ENCODE measurements around the gene TTC13. TPM values are rescaled to one million over a fixed set of nuclear protein-coding genes. Genes with fewer than 3 reads are reported as not detected.
"Not testable (repeated sequence)": the region's sequence is repeated elsewhere in the genome, so short reads cannot be mapped to it uniquely, and the experiment has no call there.

Gene TTC13
- total RNA-seq, 1 donor from 2014 or later, result 18.6 TPM

DNA sequence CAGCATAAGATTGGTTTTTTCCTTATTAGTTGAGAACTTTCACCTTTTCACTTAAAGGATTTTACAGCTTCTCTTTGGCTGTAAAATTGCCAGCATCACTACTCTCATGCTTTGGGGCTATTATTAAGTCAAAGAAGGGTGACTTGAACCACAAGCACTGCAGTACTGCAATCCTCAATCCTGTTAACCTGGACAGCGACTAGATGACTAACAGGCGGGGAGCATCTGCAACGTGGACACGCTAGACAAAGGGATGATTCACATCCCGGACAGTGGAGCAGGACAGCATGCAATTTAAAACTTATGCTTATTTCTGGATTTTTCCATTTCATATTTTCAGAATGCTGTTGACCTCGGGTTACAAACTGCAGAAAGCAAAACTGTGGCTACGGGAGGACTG, 8.3 kb upstream of the TTC13 start:
- TF ChIP-seq, protein P1, sequence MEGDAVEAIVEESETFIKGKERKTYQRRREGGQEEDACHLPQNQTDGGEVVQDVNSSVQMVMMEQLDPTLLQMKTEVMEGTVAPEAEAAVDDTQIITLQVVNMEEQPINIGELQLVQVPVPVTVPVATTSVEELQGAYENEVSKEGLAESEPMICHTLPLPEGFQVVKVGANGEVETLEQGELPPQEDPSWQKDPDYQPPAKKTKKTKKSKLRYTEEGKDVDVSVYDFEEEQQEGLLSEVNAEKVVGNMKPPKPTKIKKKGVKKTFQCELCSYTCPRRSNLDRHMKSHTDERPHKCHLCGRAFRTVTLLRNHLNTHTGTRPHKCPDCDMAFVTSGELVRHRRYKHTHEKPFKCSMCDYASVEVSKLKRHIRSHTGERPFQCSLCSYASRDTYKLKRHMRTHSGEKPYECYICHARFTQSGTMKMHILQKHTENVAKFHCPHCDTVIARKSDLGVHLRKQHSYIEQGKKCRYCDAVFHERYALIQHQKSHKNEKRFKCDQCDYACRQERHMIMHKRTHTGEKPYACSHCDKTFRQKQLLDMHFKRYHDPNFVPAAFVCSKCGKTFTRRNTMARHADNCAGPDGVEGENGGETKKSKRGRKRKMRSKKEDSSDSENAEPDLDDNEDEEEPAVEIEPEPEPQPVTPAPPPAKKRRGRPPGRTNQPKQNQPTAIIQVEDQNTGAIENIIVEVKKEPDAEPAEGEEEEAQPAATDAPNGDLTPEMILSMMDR (IDR thresholded peaks at IDR 0.05), result no peak
- Histone ChIP-seq H3K27me3 (no peaks in the 10 kb centered on the region), H3K9me3 (no peaks in the 10 kb centered on the region), H3K27ac (no peak overlapping the region), H3K4me3 (no peak overlapping the region), H3K4me1 (no peaks in the 10 kb centered on the region), H3K36me3 (peaks cover 37% of the 10 kb centered on the region)
- DNase-seq (no peak), ATAC-seq (no peak)
- intact Hi-C loops (cut with DNase I), result no loop called here

DNA sequence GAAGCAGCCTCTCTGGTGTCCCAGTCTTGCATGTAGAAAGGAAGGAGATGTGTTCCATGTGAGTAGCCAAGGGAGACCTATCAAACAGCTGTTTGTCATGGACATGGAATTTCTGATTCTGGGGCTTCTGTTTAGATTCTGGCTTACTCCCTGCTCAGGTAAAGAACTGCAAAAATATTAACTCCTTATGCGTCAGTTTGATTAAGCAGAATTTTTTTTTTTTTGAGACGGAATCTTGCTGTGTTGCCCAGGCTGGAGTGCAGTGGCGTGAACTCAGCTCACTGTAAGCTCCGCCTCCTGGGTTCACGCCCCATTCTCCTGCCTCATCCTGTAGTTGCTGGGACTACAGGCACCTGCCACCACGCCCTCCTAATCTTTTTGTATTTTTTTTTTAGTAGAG, 7.0 kb upstream of the TTC13 start:
- Histone ChIP-seq H3K4me3 (no peak overlapping the region), H3K27ac (no peak overlapping the region), H3K4me1 (no peaks in the 10 kb centered on the region), H3K9me3 (no peaks in the 10 kb centered on the region), H3K27me3 (no peaks in the 10 kb centered on the region), H3K36me3 (peaks cover 34% of the 10 kb centered on the region)
- no peak for DNase-seq
- TF ChIP-seq, protein P1 (IDR thresholded peaks at IDR 0.05), result no peak
- ATAC-seq, result no peak
- intact Hi-C loops (cut with DNase I), result no loop called here

DNA sequence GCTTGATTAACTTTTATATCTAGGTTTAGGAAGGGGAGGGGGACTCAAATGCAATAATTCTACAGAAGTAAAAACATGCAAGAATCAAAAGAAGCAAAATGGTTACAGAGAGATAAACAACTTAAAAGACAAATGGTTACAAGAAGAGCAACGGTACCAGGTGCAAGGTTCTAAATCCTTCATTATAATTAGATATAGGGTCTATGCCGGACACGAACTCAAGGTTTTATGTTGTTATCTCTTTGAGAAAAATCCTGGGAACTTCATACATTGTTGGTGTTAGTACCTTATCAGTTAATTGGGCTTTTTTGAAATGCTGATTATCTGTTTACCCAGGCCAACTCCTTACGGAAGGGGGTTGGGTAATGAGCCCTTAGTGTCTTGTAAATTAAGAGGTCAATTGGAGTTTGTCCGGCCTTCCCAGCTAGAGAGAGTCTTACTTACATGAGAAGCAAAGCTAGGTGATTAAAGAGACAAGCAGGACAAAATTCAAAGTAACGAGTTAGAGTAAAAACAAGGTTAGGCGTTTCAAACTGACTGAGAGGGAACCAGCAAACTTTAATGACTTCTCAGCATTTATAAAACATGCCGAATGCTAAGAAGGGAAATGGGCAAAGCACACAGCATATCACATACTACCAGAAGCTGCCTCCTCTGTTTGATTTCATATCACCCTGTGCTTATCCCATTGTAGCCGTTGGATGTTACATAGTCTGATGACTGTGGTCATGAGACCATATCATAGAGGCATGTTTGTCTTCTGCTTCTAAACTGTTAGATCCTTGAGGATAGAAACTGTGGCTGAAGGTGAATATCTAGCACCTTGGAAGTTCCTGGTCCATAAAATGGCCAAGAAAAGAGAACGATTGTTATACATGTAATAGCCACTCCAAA, 6.2 kb upstream of the TTC13 start:
- H3K27me3 ChIP-seq; H3K4me1 ChIP-seq; H3K4me3 ChIP-seq; H3K9me3 ChIP-seq; DNase-seq; ATAC-seq; intact Hi-C loops (cut with DNase I); H3K27ac ChIP-seq: not testable (repeated sequence)
- peaks cover 25% of the 10 kb centered on the region for H3K36me3 ChIP-seq

DNA sequence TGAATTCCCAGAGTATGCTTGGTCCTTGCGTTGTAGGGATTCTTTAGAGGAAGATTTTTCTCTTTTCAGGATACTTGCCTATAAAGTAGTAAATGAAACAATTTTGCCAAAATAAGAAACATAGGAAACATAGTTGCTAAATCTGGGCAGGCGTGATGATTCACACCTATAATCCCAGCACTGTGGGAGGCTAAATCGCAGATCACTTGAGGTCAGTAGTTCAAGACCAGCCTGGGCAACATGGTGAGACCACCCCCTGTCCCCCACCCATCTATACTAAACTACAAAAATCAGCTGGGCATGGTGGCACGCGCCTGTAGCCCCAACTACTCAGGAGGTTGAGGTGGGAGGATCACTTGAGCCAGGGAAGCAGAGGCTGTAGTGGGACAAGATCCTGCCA, 5.2 kb upstream of the TTC13 start:
- intact Hi-C loops (cut with DNase I), result no loop called here
- no peak overlapping the region for H3K27ac ChIP-seq
- H3K36me3 ChIP-seq, result peaks cover 17% of the 10 kb centered on the region
- no peaks in the 10 kb centered on the region for H3K9me3 ChIP-seq
- ATAC-seq (no peak), DNase-seq (no peak)
- peaks cover 11% of the 10 kb centered on the region for H3K4me1 ChIP-seq
- H3K27me3 ChIP-seq, result no peaks in the 10 kb centered on the region
- TF ChIP-seq, protein P1 (IDR thresholded peaks at IDR 0.05), result no peak
- no peak overlapping the region for H3K4me3 ChIP-seq

DNA sequence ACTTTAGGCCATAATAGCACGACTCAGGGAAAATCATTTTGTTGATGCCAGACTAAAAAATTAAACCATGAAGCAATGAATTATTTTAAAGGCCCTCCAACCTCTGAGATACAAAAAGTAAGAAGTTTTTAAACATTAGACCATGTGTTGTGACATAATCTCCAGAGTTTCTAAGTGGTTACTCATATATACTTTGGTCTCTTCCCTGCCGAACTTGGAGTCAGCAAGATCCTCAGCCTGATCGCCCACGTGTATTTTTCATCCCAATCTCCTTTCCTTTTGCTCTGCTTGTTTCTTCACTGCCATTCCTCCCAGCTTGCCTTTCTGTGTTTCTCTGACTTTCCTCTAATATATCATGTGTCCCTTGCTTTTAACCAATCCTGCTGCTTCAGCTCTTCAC, 4.0 kb upstream of the TTC13 start:
- DNase-seq, result no peak
- no peaks in the 10 kb centered on the region for H3K9me3 ChIP-seq
- H3K27me3 ChIP-seq, result no peaks in the 10 kb centered on the region
- TF ChIP-seq, protein P1 (IDR thresholded peaks at IDR 0.05), result no peak
- H3K36me3 ChIP-seq, result peaks cover 12% of the 10 kb centered on the region
- intact Hi-C loops (cut with DNase I), result no loop called here
- no peak for ATAC-seq
- H3K4me3 ChIP-seq, result no peak overlapping the region
- peaks cover 11% of the 10 kb centered on the region for H3K4me1 ChIP-seq
- H3K27ac ChIP-seq, result no peak overlapping the region

DNA sequence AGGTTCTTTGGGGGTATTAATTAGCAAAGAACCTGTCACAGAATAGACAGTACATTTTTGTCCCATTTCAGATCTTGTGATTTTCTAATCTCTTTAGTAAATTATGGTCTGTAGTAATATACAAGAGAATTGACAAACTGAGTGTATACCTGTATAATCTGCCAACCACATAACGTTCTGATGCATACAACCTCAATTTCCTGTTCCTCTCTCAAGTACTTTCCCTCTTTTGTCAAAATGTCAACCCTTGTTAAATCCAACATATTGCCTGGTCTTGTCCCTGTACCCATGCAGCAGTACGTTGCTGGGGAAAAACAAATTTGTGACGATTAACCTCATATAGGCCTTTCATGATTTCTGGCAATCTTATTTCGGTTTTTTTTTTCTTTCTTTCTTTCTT, 1.3 kb upstream of the TTC13 start:
- Histone ChIP-seq H3K9me3 (no peaks in the 10 kb centered on the region), H3K4me3 (peak overlapping the region; percentile 83), H3K27me3 (no peaks in the 10 kb centered on the region), H3K36me3 (peaks cover 17% of the 10 kb centered on the region), H3K27ac (no peak overlapping the region), H3K4me1 (peaks cover 23% of the 10 kb centered on the region)
- DNase-seq (no peak), ATAC-seq (no peak)
- TF ChIP-seq, protein P1 (IDR thresholded peaks at IDR 0.05), result no peak
- intact Hi-C loops (cut with DNase I), result no loop called here
